NCI-H146 treated with DMSO at 0.1 percent for 48 hours (cell line): ENCODE measurements around the gene ASL.
"Not testable (repeated sequence)": the region's sequence is repeated elsewhere in the genome, so short reads cannot be mapped to it uniquely, and the experiment has no call there.

Source experiments
- DNase-seq: peaks from one replicate; lab custom pipeline; 2025; ENCODE audit not compliant: unreplicated experiment; lab: John Stamatoyannopoulos, UW

ASL gene

GRCh38 chr7:66076462-66077329 lies 1.1 kb downstream of the ASL start:
- no peak for DNase-seq

GRCh38 chr7:66078067-66078466 lies 2.4 kb downstream of the ASL start:
- DNase-seq, result no peak

GRCh38 chr7:66082083-66082482 lies 6.5 kb downstream of the ASL start:
- no peak for DNase-seq

GRCh38 chr7:66082886-66083415 lies 7.3 kb downstream of the ASL start:
- DNase-seq, result no peak

- no peak for DNase-seq
Observed at GRCh38 chr7:66083677-66084076, 8.1 kb downstream of the ASL start.

GRCh38 chr7:66088861-66089838 lies 13.5 kb downstream of the ASL start:
- no peak for DNase-seq

GRCh38 chr7:66092654-66093053 lies 17.0 kb downstream of the ASL start:
- DNase-seq, result no peak

GRCh38 chr7:66095010-66095409 lies 19.4 kb downstream of the ASL start:
- no peak for DNase-seq

- DNase-seq, result no peak
Observed at GRCh38 chr7:66099232-66099550, 23.6 kb downstream of the ASL start.

- peak; percentile 81 for DNase-seq
Observed at GRCh38 chr7:66099551-66100407, 24.2 kb downstream of the ASL start.

- peak; percentile 72 for DNase-seq
Observed at GRCh38 chr7:66100408-66101050, 24.9 kb downstream of the ASL start.

- not testable (repeated sequence) for DNase-seq
Observed at GRCh38 chr7:66102168-66102567, 26.5 kb downstream of the ASL start.

- not testable (repeated sequence) for DNase-seq
Observed at GRCh38 chr7:66103994-66104393, 28.4 kb downstream of the ASL start.

- no peak for DNase-seq
Observed at GRCh38 chr7:66105263-66105748, 29.7 kb downstream of the ASL start.

GRCh38 chr7:66108410-66108809 lies 32.8 kb downstream of the ASL start:
- DNase-seq, result not testable (repeated sequence)

GRCh38 chr7:66110856-66111255 lies 35.2 kb downstream of the ASL start:
- DNase-seq, result no peak

- peak; percentile 60 for DNase-seq
Observed at GRCh38 chr7:66114743-66115649, 39.4 kb downstream of the ASL start, which contains the start of gene CRCP. Gene CRCP (plus strand): TSS chr7:66114847. CDS start chr7:66114963, 116 bp downstream.

- DNase-seq, result not testable (repeated sequence)
Observed at GRCh38 chr7:66116680-66117420, 41.2 kb downstream of the ASL start.
